Small intestine (tissue), 4 donors: Measurements from ENCODE around the gene GAGE2A. TPM values are rescaled to one million over a fixed set of nuclear protein-coding genes. Genes with fewer than 3 reads are reported as not detected.

Experiments used
- polyA plus RNA-seq, 4 donors: library from polyadenylated mRNA; stranded (reverse) in 3 of 4; unstranded in 1 of 4; fragments of 200-250 nt in 3 of 4; fragments of 120-200 nt in 1 of 4; gene quantifications; one replicate each; pipeline versions ENCODE4 v1.2.1 to v1.2.3, GENCODE V29; 2013
- donor health status: healthy with polysubstance abuse.
- donor health status: Bipolar disorder and iron deficiency.
- donor health status: healthy.

Gene GAGE2A
- polyA plus RNA-seq, 4 donors, result not detected

Other genes starting within 250 kb of the GAGE2A start
- gene GAGE12C, start 57.3 kb upstream of the GAGE2A start, polyA plus RNA-seq, result not detected
- gene GAGE12D, start 47.8 kb upstream of the GAGE2A start, polyA plus RNA-seq, result not detected
- gene GAGE12E, start 38.2 kb upstream of the GAGE2A start, polyA plus RNA-seq, result not detected
- not detected for gene GAGE12F, start 28.7 kb upstream of the GAGE2A start, polyA plus RNA-seq
- gene GAGE12G, start 19.1 kb upstream of the GAGE2A start, polyA plus RNA-seq, result not detected
- gene GAGE12H, start 9.5 kb upstream of the GAGE2A start, polyA plus RNA-seq, result not detected
- gene GAGE1, start 9.5 kb downstream of the GAGE2A start, polyA plus RNA-seq, result not detected
- not detected for gene PAGE1, start 106.5 kb downstream of the GAGE2A start, polyA plus RNA-seq
- gene PAGE4, start 239.8 kb downstream of the GAGE2A start, polyA plus RNA-seq, result not detected